Measurements from ENCODE around the gene OR52B2.

OR52B2 gene

GRCh38 chr11:6170226-6170625, at the start of gene OR52B2:
OR52B2 (minus strand) TSS chr11:6170326; CDS start chr11:6170326, 0 bp downstream.
- Mint-ChIP-seq H3K27ac (no peak within 1 kb of the TSS), H3K27me3 (no peaks in the 10 kb centered on the region), H3K9me3 (no peaks in the 10 kb centered on the region), H3K4me1 (no peaks in the 10 kb centered on the region), H3K4me3 (no peak within 1 kb of the TSS)
- no peak for DNase-seq
- no peak for ATAC-seq

GRCh38 chr11:6219359-6219758, 49.2 kb upstream of the OR52B2 start:
- Mint-ChIP-seq H3K9me3 (no peaks in the 10 kb centered on the region), H3K4me1 (peaks cover 5% of the 10 kb centered on the region), H3K27ac (peak overlapping the region in 1 of 2 donors; percentile 14), H3K4me3 (no peak overlapping the region), H3K27me3 (no peaks in the 10 kb centered on the region)
- DNase-seq (no peak), ATAC-seq (no peak)

DNA sequence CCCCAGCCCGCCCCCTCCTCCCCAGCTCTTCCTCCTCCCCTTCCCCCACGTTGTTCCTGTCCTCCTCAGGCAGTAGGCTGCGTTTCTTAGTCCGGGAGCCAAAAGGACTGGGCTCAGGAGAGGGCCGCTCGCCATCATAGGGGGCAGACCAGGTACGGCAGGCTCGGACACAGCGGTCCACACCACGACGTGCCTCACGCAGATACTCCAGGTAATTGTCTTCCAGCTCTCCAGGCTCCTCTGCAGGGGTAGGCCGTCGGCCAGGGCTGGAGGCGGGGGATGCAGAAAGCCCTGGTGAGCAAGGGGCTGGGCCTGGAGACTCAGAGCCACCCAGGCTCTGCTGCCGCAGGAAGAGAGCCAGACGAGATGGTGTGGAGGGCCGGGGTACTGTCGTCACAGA, 47.6 kb upstream of the OR52B2 start:
- DNase-seq (no peak), ATAC-seq (no peak)
- H3K4me1 Mint-ChIP-seq: peaks cover 5% of the 10 kb centered on the region
- H3K9me3 Mint-ChIP-seq: no peaks in the 10 kb centered on the region
- no peaks in the 10 kb centered on the region for H3K27me3 Mint-ChIP-seq
- no peak overlapping the region for H3K4me3 Mint-ChIP-seq
- H3K27ac Mint-ChIP-seq: peak overlapping the region in 1 of 2 donors; percentile 75

DNA sequence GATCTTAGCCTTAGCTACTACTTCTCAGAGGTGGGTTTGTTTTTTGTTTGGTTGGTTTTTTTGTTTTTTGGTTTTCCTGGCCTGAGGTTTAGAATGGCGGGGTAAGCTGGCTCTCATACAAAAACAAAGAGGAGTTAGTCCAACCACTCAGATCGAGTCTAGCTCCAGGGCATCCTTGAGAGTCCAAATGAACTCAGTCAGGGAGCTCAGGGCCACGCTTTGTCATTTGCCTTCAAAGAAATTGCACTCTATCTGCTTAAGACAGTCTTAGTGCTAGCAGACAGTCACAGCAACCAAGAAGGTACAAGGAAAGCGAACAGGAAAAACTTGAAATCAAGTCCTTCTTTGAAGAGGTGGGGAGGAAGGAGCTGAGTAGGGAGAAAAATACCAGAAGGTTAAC, 46.4 kb upstream of the OR52B2 start:
- no peaks in the 10 kb centered on the region for H3K9me3 Mint-ChIP-seq
- no peak overlapping the region for H3K4me3 Mint-ChIP-seq
- ATAC-seq: no peak
- H3K27me3 Mint-ChIP-seq: no peaks in the 10 kb centered on the region
- no peak for DNase-seq
- peaks cover 5% of the 10 kb centered on the region for H3K4me1 Mint-ChIP-seq
- H3K27ac Mint-ChIP-seq: no peak overlapping the region

GRCh38 chr11:6214530-6214929, 44.4 kb upstream of the OR52B2 start:
- DNase-seq: no peak
- no peak for ATAC-seq
- no peak overlapping the region for H3K4me3 Mint-ChIP-seq
- H3K27me3 Mint-ChIP-seq: no peaks in the 10 kb centered on the region
- no peaks in the 10 kb centered on the region for H3K9me3 Mint-ChIP-seq
- H3K4me1 Mint-ChIP-seq: peaks cover 2% of the 10 kb centered on the region
- no peak overlapping the region for H3K27ac Mint-ChIP-seq

DNA sequence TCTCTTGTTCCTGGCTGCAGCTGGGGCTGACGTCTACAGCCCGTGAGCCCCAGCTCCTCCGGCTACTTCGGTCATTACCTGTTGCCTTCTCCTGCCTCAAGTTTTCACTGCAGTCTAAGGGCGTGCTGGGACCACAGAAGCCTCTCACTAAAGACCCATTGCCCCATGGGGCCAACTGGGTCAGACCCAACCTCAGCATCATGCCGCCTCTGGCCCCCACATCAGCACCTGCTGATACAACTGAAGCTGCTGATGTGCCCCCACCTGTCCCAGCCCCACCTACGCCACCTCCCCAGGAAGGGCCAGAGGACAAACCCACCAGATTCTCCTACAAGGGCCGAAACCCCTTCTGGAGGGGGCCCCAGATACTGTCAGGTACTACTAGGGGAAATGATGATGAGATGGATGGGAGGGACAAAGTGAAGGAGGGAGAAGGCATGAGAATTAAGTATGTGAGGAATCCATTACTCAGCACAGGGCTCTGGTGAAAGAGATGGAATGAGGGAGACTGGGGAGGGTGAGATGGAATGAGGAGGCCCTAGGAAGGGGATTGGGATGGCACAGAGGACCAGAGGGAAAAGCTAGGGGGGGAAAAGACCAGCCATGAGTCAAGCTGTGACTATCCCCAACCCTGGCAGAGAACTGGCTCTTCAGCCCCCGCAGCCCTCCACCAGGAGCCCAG, 40.3 kb upstream of the OR52B2 start:
- no peak for DNase-seq
- peaks cover under 1% of the 10 kb centered on the region for H3K4me1 Mint-ChIP-seq
- H3K4me3 Mint-ChIP-seq: no peak overlapping the region
- H3K9me3 Mint-ChIP-seq: no peaks in the 10 kb centered on the region
- H3K27ac Mint-ChIP-seq: peak overlapping the region; percentile 28 to 85
- peak; percentile 34 for ATAC-seq
- H3K27me3 Mint-ChIP-seq: no peaks in the 10 kb centered on the region

- no peaks in the 10 kb centered on the region for H3K9me3 Mint-ChIP-seq
- DNase-seq: no peak
- ATAC-seq: no peak
- H3K27me3 Mint-ChIP-seq: no peaks in the 10 kb centered on the region
- peaks cover 6% of the 10 kb centered on the region for H3K4me1 Mint-ChIP-seq
- no peak overlapping the region for H3K27ac Mint-ChIP-seq
- H3K4me3 Mint-ChIP-seq: no peak overlapping the region
Measured at GRCh38 chr11:6209801-6210200, 39.7 kb upstream of the OR52B2 start.

- H3K27ac Mint-ChIP-seq: no peak overlapping the region
- H3K27me3 Mint-ChIP-seq: no peaks in the 10 kb centered on the region
- H3K4me1 Mint-ChIP-seq: peaks cover 30% of the 10 kb centered on the region
- no peak for ATAC-seq
- no peak for DNase-seq
- no peaks in the 10 kb centered on the region for H3K9me3 Mint-ChIP-seq
- H3K4me3 Mint-ChIP-seq: no peak overlapping the region
Measured at GRCh38 chr11:6206456-6207180, 36.5 kb upstream of the OR52B2 start.

DNA sequence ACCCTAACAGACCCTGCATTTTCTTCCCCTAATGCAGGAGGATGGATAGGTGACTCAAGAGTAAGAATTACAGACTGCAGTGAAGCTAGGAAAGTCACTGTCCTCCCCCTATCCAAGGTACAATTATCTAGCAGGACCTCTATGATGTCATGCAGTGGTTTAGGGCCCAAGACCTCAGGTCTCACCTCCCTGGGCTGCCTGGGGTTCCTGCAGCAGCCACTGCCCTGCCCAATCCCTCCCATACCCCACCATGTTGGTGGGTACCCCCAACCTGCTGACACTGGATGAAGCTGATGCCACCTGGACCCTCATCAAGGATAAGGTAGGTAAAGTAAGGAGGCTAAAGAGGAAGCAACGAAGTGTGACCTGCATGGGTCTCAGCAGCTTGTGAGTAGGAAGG, 35.2 kb upstream of the OR52B2 start, which contains the start of gene C11orf42:
C11orf42 (plus strand) TSS at position 192 of the 400 bp plus-strand sequence; CDS start at position 251, 59 bp downstream.
- DNase-seq (no peak), ATAC-seq (no peak)
- Mint-ChIP-seq H3K27me3 (no peaks in the 10 kb centered on the region), H3K4me3 (no peak within 1 kb of the TSS), H3K4me1 (peaks cover 41% of the 10 kb centered on the region), H3K9me3 (no peaks in the 10 kb centered on the region), H3K27ac (no peak within 1 kb of the TSS)

- Mint-ChIP-seq H3K4me3 (no peak overlapping the region), H3K27me3 (no peaks in the 10 kb centered on the region), H3K4me1 (peaks cover 41% of the 10 kb centered on the region), H3K9me3 (no peaks in the 10 kb centered on the region), H3K27ac (no peak overlapping the region)
- ATAC-seq: no peak
- DNase-seq: no peak
Measured at GRCh38 chr11:6204706-6205105, 34.6 kb upstream of the OR52B2 start.

DNA sequence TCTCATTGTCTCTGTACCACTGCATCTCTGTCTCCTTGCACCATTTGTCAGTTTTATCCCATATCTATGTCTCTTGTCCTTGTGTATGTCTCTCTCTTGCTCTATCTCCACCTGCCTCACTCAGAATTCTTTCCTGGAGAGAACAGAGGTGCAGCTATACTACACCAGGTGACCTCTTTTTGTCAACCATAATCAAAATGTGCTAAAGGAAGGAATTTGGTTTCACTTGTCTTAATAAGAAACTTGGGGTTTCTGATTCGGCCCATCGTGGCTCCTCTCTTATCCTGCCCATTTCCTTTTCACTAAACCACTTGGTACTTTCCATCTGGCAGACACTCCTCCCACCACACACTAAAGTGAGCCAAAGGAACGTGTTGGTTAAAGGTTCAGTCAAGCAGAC, 33.2 kb upstream of the OR52B2 start:
- peak overlapping the region in 1 of 2 donors; percentile 1 for H3K27ac Mint-ChIP-seq
- peak; percentile 69 for ATAC-seq
- H3K4me3 Mint-ChIP-seq: no peak overlapping the region
- no peaks in the 10 kb centered on the region for H3K27me3 Mint-ChIP-seq
- H3K9me3 Mint-ChIP-seq: no peaks in the 10 kb centered on the region
- peak in 1 of 2 donors; percentile 22 for DNase-seq
- H3K4me1 Mint-ChIP-seq: peaks cover 41% of the 10 kb centered on the region

DNA sequence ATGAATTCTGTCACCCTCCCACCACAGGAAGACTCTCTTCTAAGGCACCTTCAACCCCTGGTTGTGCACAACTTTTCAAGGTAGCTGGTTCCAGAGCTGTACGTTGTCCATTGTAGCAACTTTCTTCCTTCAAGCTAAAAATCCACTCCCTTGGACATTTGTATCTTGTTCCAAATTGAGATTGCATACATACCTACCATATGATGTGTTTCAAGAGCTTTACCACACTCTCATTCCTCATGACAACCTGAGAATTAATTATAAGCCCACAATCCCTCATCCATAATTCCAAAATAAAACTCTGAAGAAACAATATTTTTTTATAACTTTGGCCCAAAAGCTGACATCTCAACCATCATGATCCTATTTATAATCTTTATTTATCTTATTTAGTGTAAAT, 31.9 kb upstream of the OR52B2 start:
- ATAC-seq (no peak), DNase-seq (no peak)
- no peak overlapping the region for H3K4me3 Mint-ChIP-seq
- no peaks in the 10 kb centered on the region for H3K27me3 Mint-ChIP-seq
- no peak overlapping the region for H3K27ac Mint-ChIP-seq
- H3K9me3 Mint-ChIP-seq: no peaks in the 10 kb centered on the region
- peaks cover 41% of the 10 kb centered on the region for H3K4me1 Mint-ChIP-seq

- Mint-ChIP-seq H3K4me3 (no peak overlapping the region), H3K4me1 (peaks cover 44% of the 10 kb centered on the region), H3K9me3 (no peaks in the 10 kb centered on the region), H3K27me3 (no peaks in the 10 kb centered on the region), H3K27ac (no peak overlapping the region)
- DNase-seq: no peak
- ATAC-seq: peak; percentile 71
Measured at GRCh38 chr11:6201481-6201880, 31.4 kb upstream of the OR52B2 start.

- Mint-ChIP-seq H3K27me3 (no peaks in the 10 kb centered on the region), H3K9me3 (no peaks in the 10 kb centered on the region), H3K27ac (peak overlapping the region in 1 of 2 donors; percentile 83), H3K4me3 (no peak overlapping the region), H3K4me1 (peaks cover 49% of the 10 kb centered on the region)
- peak in 1 of 2 donors; percentile 24 for DNase-seq
- peak; percentile 44 for ATAC-seq
Measured at GRCh38 chr11:6200975-6201374, 30.8 kb upstream of the OR52B2 start.

DNA sequence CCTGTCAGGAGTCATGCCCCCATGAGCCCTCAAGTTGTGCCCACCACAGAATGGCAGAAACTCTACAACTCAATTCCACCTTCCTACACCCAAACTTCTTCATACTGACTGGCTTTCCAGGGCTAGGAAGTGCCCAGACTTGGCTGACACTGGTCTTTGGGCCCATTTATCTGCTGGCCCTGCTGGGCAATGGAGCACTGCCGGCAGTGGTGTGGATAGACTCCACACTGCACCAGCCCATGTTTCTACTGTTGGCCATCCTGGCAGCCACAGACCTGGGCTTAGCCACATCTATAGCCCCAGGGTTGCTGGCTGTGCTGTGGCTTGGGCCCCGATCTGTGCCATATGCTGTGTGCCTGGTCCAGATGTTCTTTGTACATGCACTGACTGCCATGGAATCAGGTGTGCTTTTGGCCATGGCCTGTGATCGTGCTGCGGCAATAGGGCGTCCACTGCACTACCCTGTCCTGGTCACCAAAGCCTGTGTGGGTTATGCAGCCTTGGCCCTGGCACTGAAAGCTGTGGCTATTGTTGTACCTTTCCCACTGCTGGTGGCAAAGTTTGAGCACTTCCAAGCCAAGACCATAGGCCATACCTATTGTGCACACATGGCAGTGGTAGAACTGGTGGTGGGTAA, 29.2 kb upstream of the OR52B2 start, which contains the start of gene OR52W1:
OR52W1 (plus strand) TSS at position 51 of the 637 bp plus-strand sequence; CDS start at position 51, 0 bp downstream.
- no peak within 1 kb of the TSS for H3K4me3 Mint-ChIP-seq
- no peaks in the 10 kb centered on the region for H3K9me3 Mint-ChIP-seq
- H3K27ac Mint-ChIP-seq: peak within 1 kb of the TSS; percentile 52 to 56
- no peak for ATAC-seq
- DNase-seq: no peak
- peaks cover 41% of the 10 kb centered on the region for H3K4me1 Mint-ChIP-seq
- H3K27me3 Mint-ChIP-seq: no peaks in the 10 kb centered on the region
